Measurements from ENCODE around the gene SYT1. TPM values are rescaled to one million over a fixed set of nuclear protein-coding genes. Genes with fewer than 3 reads are reported as not detected.

SYT1 gene
- total RNA-seq, 3 donors from 2014 or later (not counting 1 experiment from before 2014, with no cell fraction given), result not detected

- H3K27me3 ChIP-seq (ENCODE audit: control insufficient read depth, insufficient read depth, low read length), result no peaks in the 10 kb centered on the region
- Mint-ChIP-seq H3K27me3 (ENCODE audit: low read depth in 2 of 2) (no peaks in the 10 kb centered on the region), H3K36me3 (no peaks in the 10 kb centered on the region), H3K4me3 (no peak overlapping the region), H3K9me3 (peaks cover 5 to 7% of the 10 kb centered on the region in 2 donors), H3K27ac (no peak overlapping the region), H3K4me1 (no peaks in the 10 kb centered on the region)
- no peak for DNase-seq
- intact Hi-C loops (cut with micrococcal nuclease), result no loop called here
- no peak for ATAC-seq
- no peaks in the 10 kb centered on the region for H3K4me1 ChIP-seq (ENCODE audit: control insufficient read depth, insufficient read depth, low read length)
- TF ChIP-seq CTCF (IDR thresholded peaks at IDR 0.05), result no peak
- H3K36me3 ChIP-seq (ENCODE audit: control insufficient read depth, insufficient read depth, low read length), result no peaks in the 10 kb centered on the region
- WGBS (ENCODE audit: insufficient coverage), result 68% methylated on average over 2 of the region's 3 CpGs
- H3K27ac ChIP-seq (ENCODE audit: low read length), result no peak overlapping the region
- no peak overlapping the region for H3K4me3 ChIP-seq (ENCODE audit: low read length)
- no peaks in the 10 kb centered on the region for H3K9me3 ChIP-seq (ENCODE audit: control insufficient read depth, insufficient read depth, low read length)
These were observed 297.7 kb downstream of the SYT1 start for GRCh38 chr12:79162147-79162772.

GRCh38 chr12:79162948-79163347 is 298.4 kb downstream of the SYT1 start:
- WGBS (ENCODE audit: insufficient coverage), result 88% methylated on average over 1 of the region's 1 CpG
- TF ChIP-seq CTCF (IDR thresholded peaks at IDR 0.05), result no peak
- Mint-ChIP-seq H3K4me1 (no peaks in the 10 kb centered on the region), H3K27me3 (ENCODE audit: low read depth in 2 of 2) (no peaks in the 10 kb centered on the region), H3K27ac (no peak overlapping the region), H3K36me3 (no peaks in the 10 kb centered on the region), H3K9me3 (peaks cover 5 to 7% of the 10 kb centered on the region in 2 donors), H3K4me3 (no peak overlapping the region)
- Histone ChIP-seq H3K27ac (ENCODE audit: low read length) (no peak overlapping the region), H3K9me3 (ENCODE audit: control insufficient read depth, insufficient read depth, low read length) (no peaks in the 10 kb centered on the region), H3K4me3 (ENCODE audit: low read length) (no peak overlapping the region), H3K36me3 (ENCODE audit: control insufficient read depth, insufficient read depth, low read length) (no peaks in the 10 kb centered on the region), H3K4me1 (ENCODE audit: control insufficient read depth, insufficient read depth, low read length) (no peaks in the 10 kb centered on the region), H3K27me3 (ENCODE audit: control insufficient read depth, insufficient read depth, low read length) (no peaks in the 10 kb centered on the region)
- DNase-seq (no peak), ATAC-seq (no peak)
- intact Hi-C loops (cut with micrococcal nuclease), result no loop called here

GRCh38 chr12:79164890-79165289 is 300.3 kb downstream of the SYT1 start:
- WGBS (ENCODE audit: insufficient coverage), result 92% methylated on average over 2 of the region's 2 CpGs
- peaks cover 4 to 5% of the 10 kb centered on the region in 2 donors for H3K9me3 Mint-ChIP-seq

More at GRCh38 chr12:79164890-79165289, 300.3 kb downstream of the SYT1 start:
- Mint-ChIP-seq H3K36me3 (no peaks in the 10 kb centered on the region), H3K4me1 (no peaks in the 10 kb centered on the region), H3K27me3 (ENCODE audit: low read depth in 2 of 2) (no peaks in the 10 kb centered on the region), H3K27ac (no peak overlapping the region), H3K4me3 (no peak overlapping the region)
- DNase-seq (no peak), ATAC-seq (no peak)
- Histone ChIP-seq H3K27me3 (ENCODE audit: control insufficient read depth, insufficient read depth, low read length) (no peaks in the 10 kb centered on the region), H3K27ac (ENCODE audit: low read length) (no peak overlapping the region), H3K4me3 (ENCODE audit: low read length) (no peak overlapping the region), H3K4me1 (ENCODE audit: control insufficient read depth, insufficient read depth, low read length) (no peaks in the 10 kb centered on the region), H3K36me3 (ENCODE audit: control insufficient read depth, insufficient read depth, low read length) (no peaks in the 10 kb centered on the region), H3K9me3 (ENCODE audit: control insufficient read depth, insufficient read depth, low read length) (no peaks in the 10 kb centered on the region)
- TF ChIP-seq CTCF (IDR thresholded peaks at IDR 0.05), result no peak
- intact Hi-C loops (cut with micrococcal nuclease), result no loop called here

All from natural killer cell (primary cell).